Inferior parietal cortex (tissue), 1 donor: ENCODE results near the gene ATP5IF1.

Source experiments
- DNase-seq: peaks from one replicate; pipeline ENCODE4 v3.0.0-alpha.2; 2016; ENCODE audit errors: extremely low spot score

Gene ATP5IF1

DNA sequence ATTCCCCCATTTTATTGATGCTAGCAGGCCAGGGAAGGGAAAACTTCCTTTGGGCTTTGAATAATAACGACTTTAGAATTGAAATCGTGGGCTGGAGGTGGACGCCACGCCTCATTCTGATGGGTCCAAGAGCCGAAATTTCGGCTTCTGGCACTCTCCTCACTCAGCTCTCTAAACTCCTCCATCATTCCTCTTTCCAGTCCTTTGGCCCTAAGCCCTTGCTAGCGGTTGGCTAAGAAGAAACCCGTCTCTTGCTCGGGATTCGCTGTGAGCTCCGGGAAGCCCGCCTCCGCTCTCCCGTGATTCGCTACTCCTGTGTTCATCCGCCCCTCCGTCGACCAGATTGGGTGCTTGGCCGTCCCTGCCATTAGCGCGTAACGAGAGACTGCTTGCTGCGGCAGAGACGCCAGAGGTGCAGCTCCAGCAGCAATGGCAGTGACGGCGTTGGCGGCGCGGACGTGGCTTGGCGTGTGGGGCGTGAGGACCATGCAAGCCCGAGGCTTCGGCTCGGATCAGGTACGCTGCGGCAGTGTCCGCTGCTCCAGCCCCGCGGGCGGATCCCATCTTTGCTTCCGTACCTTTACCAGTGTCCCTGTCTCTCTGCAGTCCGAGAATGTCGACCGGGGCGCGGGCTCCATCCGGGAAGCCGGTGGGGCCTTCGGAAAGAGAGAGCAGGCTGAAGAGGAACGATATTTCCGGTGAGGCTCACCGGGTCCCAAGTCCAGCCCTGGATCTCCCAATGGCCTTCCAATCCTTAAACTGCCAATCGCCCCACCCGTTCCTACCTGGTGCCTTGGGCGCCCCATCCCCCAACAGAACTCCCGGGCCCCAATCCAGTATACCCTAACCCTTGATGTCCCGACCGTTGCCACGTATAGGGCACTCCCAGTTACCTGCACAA, at the start of gene ATP5IF1:
ATP5IF1 (plus strand) TSS at position 370 of the 901 bp plus-strand sequence; CDS start at position 430, 60 bp downstream.
- DNase-seq = peak; percentile 100

DNA sequence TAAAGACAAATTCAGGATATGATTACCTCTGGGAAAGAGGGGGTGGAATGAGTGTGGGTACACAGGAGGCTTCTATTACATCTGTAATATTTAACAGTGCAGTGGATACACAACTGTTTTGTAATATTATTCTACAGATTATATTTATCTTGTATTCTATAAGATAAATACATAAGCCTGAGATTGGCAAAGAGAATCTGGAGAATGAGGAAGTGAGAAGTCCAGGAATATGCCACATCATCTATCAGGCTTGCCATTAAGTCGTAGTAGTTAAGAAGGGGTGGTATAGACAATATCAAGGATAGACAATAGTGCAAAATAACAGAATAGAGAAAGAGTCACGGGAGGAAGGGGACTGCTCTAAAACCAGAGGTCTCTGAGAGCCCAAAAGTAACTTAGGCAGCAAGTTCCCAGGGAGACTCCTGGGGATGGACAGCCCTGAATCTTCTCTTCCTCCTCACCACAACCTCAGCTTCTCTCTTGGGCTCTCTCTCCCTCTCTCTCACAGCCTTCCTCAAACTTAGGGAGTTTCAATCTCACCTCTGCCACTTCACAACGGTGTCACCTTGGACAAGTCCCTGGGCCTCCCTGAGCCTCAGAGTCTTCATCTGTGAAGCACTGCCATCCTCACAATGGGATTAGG, 45.5 kb upstream of the ATP5IF1 start:
- DNase-seq = no peak

- DNase-seq = no peak
Measured at GRCh38 chr1:28190996-28191645, 44.8 kb upstream of the ATP5IF1 start.

- no peak for DNase-seq
Measured at GRCh38 chr1:28193701-28194161, 42.2 kb upstream of the ATP5IF1 start.

DNA sequence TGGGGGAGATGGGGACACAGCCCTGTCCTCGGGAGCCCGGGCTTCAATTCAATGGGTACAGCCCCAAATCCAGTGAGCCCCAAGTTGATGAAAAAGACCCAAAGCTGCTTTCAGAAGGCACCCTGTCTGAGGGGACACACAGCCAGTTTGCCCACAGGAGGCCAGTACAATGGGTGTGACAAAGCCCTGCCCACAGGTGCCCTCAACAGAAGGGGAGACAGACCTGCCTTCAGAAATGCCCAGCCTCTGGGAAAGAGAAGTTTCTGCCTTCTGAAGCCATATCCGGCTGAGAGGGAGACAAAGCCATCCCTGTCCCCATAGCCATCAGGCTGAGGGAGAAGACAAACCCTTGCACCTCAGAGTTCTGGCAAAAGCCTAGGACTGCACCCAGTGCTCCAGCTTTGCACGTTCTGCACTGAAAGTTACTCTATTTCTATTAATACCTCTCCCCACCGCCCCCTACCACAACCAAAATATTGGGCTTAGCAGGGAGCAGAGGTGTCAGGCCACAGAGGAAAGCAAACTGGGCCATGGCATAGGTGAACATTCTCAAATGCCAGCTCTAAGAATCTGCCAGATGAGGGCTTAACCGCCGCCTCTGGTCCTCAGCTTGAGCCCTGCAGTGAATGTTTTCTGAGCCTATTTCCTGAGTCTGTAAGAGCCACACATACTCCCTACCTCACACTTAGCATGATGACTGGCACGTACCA, 41.4 kb upstream of the ATP5IF1 start:
- no peak for DNase-seq

- DNase-seq = no peak
Measured at GRCh38 chr1:28195780-28196179, 40.1 kb upstream of the ATP5IF1 start.

DNA sequence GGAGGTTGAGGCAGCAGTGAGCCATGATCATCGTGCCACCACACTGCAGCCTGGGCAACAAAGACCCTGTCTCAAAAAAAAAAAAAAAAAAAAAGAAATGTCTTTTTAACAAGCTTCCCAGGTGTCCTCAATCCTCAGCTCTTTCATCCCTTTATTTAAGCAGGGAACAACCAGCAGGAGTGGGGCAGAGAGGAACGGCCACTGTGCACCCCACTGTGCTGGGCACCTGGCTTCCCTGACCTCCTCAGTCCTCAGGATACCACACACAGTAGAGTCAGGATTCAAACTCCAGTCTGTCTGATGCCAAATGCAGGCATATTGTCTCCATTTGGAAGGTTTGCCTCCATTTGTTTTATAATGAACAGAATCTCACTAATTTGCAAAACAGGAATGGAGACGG, 39.6 kb upstream of the ATP5IF1 start:
- no peak for DNase-seq

DNA sequence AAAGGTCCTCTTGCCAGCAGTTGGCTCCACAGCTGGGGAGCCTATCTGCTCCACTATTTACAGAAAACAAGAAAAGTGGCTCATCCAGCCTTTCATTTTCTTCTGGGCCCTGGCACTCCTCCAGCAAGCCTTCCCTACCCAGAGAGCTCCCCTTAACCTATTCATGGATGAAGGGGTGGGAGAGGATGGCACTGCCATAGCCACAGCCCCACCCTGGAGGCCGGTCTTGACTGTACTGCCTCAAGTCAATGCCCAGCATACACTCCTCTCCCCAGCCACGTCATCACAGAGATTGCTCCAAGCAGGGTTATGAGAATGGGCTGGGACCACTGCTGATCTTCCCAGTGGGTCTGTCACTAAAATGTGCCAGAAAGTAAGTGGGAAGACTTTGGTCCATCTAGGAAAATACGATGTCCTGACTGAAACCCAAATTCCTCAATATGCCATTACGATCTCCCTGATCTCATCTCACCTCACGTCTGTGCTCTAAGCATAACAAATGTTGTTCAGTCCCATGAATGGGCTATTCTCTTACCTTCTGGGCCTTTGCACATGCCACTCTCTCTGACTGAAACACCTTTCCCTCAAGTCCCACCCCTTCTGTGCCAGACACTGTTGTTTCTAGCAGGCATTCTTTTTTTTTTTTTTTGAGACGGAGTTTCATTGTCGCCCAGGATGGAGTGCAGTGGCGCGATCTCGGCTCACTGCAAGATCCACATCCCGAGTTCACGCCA, 38.1 kb upstream of the ATP5IF1 start:
- no peak for DNase-seq

- no peak for DNase-seq
Measured at GRCh38 chr1:28199328-28200233, 36.3 kb upstream of the ATP5IF1 start.

DNA sequence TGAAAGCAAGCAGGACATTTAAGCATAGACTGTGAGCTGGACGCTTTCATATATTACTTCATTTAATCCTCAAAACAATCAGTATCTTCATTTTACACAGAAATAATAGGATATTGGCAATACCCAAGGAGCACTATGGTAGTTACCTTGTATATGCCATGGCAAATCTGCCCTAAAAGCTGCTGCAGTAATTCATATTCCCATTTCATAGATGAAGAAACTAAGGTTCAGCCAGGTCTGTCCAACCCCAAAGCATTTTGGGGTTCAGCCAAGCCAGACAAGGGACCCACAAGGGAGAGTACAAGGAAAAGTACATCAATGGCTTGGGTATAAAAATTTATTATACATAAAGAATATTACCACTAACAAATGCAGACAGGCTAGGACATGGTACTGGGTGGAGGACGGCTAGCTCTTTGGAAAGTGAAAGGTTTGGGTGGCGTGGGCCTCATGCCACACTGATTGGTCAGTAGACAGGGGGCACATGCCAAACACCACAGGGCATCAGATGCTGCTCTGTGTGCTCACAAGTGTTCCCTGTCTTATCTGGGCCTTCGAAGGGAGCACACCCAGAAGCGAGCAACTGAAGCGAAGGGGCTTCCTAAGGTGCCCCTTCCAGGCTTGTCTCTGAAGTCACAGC, 35.6 kb upstream of the ATP5IF1 start:
- no peak for DNase-seq

DNA sequence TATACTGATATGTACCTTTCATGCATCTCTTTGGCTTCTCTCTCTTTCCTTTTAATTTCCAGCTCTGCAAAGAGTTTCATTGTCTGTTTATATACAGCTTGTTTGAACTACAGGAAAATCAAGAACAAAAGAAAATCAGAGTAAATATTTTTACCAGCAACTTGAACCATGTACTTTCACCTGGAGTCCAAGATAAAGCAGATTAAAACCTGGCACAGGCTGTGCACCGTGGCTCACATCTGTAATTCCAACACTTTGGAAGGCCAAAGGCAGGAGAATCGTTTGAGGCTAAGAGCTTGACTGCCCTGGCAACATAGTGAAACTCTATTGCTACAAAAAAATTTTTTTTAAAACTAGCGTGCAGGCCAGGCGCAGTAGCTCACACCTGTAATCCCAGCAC, 30.7 kb upstream of the ATP5IF1 start:
- DNase-seq = no peak

DNA sequence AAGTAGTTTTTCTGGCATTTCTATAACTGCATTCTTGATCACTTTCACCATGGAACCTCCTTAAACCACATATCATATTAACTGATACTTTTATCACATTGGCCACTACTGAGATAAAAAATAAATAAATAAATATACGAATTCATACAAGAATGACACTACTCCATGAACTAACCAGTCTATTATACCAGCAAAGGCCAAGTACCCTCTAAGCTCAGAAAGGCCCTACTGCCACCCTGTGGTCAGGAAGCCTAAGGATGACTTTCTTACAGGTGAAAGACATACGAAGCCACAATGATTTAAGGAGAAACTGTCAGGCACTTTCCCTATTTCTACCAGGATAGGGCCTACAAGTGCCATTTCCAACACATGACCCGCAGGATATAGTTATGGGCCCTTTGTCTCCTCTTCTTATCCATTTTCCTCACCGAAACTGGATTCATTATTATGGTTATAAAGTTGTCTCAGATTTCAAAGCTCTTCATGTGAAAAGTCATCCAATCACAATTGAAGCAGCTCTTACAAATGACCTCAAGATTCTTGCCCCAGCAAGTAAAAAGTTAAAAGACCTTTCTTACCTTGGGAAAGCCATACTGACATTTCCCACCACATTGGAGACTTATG, 27.0 kb upstream of the ATP5IF1 start:
- peak; percentile 82 for DNase-seq

DNA sequence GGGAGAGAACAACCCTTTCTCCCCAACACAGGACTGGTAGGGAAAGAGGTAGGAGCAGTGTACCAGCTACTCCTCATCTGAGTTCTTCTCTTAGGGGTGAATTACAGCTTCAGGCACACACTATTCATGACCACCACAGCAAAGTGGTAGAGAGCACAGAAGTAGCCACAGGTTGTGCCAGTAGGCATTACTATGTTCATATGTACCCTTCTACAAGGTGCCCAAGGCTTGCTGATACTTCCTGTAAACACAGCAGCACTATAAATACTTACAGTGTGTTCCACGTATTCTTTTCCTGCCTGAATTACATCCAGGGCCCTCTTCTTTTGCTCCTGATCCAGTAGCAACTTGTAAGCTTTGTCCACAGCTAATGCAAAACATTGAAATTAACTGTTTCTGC, 26.2 kb upstream of the ATP5IF1 start:
- no peak for DNase-seq

DNA sequence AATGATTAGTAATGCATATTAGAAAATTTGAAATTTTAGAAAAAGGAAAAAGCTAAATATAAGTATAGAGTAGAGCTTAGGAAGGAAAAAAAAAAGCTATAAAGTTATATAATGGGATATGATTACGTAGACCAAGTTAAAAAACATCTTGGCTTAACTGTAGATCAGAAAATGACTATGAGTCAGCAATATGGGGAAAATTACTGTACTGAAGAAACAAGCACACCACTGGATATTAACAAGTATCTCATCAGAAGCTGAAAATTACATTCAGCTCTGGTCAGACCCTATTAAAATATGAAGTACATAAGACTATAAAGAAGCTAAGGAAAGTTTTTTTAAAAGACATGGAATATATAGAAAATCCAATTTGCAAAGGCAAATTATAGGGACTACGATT, 22.6 kb upstream of the ATP5IF1 start:
- no peak for DNase-seq

- DNase-seq = no peak
Measured at GRCh38 chr1:28229089-28229488, 6.8 kb upstream of the ATP5IF1 start.

DNA sequence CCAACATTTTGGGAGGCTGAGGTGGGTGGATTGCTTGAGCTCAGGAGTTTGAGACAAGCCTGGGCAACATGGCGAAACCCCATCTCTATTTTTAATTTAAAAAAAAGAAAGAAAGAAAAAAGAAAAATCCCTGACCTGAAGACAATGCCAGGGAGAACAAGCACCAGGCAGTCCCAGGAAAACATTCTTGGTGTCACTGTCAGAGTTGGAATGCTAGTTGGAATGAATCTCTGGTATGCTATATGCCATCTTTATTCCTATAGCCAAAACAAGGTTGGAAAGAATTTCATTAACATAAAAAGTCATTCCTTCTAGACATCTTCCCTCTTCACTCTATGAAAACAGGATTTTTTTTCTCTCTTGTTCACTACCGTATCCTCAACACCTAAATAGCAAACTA, 5.9 kb upstream of the ATP5IF1 start:
- DNase-seq = no peak

DNA sequence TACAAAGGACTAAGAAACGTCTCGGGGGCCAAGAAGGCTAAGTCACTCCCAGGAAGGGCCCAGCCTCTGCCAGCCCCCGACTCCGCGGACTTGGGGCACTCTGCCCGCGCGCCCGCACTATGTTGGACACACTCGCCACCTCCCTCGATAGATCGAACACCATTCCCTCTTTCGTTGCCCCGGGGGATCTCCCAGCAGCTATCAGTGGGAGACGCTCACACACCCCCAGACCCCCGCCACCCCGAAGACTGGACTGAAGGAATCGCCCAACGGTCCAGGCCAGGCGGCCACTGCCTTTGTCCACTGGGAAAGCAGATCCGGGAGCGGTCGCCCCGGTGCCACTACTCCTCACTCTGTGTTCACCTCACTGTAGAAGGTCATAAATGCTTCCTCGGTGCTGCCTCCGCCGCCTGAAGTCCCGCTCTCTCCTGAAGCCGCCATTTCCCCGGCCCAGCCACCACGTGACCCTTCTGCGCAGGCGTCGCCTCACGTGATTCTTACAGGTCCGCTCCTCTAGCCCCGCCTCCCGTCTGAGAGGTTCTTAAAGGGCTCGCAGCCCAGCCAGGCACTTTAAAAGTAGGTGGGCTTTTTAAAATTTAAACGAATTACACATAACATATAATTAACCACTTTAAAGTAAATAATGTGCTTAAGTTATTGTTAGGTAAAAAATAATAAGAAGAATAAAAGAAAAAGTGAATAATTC, 3.2 kb upstream of the ATP5IF1 start, which contains the start of gene DNAJC8:
DNAJC8 (minus strand) TSS at position 472 of the 706 bp plus-strand sequence; CDS start at position 441, 31 bp downstream.
- peak; percentile 96 for DNase-seq

DNA sequence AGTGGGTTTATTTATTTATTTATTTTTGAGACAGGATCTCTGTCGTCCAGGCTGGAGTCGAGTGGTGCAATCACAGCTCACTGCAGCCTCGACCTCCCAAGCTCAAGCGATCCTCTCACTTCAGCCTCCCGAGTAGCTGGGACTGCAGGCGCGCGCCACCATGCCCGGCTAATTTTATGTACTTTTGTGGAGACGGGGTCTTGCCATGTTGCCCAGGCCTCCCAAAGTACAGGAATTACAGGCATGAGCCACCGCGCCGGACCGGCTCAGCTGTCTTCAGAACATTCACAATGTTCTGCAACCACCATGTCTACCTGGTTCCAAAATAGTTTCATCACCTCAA, 2.7 kb upstream of the ATP5IF1 start:
- no peak for DNase-seq
